SH-SY5Y (cell line): Measurements from ENCODE around the gene GSK3B.

Source experiments
- GATA2 ChIP-seq: IDR thresholded peaks from 2 replicates; pipeline ENCODE4 v1.6.1; 2011; ENCODE audit warnings: mild to moderate bottlenecking, low read depth, low read length
- GATA3 ChIP-seq: IDR thresholded peaks from 2 replicates; pipeline ENCODE4 v1.6.1; 2011; ENCODE audit warnings: low read depth, mild to moderate bottlenecking, low read length, moderate library complexity

GSK3B gene

GRCh38 chr3:120081719-120082118 is 12.5 kb downstream of the GSK3B start:
- no peak for TF ChIP-seq GATA2
- no peak for TF ChIP-seq GATA3

- TF ChIP-seq GATA2 (no peak), GATA3 (no peak)
Measured at GRCh38 chr3:120080836-120081235, 13.4 kb downstream of the GSK3B start.

GRCh38 chr3:120077731-120078130 is 16.5 kb downstream of the GSK3B start:
- TF ChIP-seq GATA2, result no peak
- no peak for TF ChIP-seq GATA3

GRCh38 chr3:120072867-120073525 is 21.3 kb downstream of the GSK3B start:
- no peak for TF ChIP-seq GATA3

GRCh38 chr3:120071259-120071658 is 23.0 kb downstream of the GSK3B start:
- TF ChIP-seq GATA2 (no peak), GATA3 (no peak)

- TF ChIP-seq GATA2 (no peak), GATA3 (no peak)
Measured at GRCh38 chr3:120070263-120070981, 23.8 kb downstream of the GSK3B start.

- TF ChIP-seq GATA2 (no peak), GATA3 (no peak)
Measured at GRCh38 chr3:120067083-120067482, 27.2 kb downstream of the GSK3B start.

- TF ChIP-seq GATA3, result no peak
- TF ChIP-seq GATA2, result no peak
Measured at GRCh38 chr3:120066634-120067033, 27.6 kb downstream of the GSK3B start.

GRCh38 chr3:120064641-120065040 is 29.6 kb downstream of the GSK3B start:
- TF ChIP-seq GATA3, result no peak

GRCh38 chr3:120062474-120062873 is 31.8 kb downstream of the GSK3B start:
- TF ChIP-seq GATA3, result no peak
- no peak for TF ChIP-seq GATA2

- TF ChIP-seq GATA3, result no peak
- no peak for TF ChIP-seq GATA2
Measured at GRCh38 chr3:120059081-120059864, 35.0 kb downstream of the GSK3B start.

GRCh38 chr3:120057626-120058025 is 36.6 kb downstream of the GSK3B start:
- no peak for TF ChIP-seq GATA3
- no peak for TF ChIP-seq GATA2

GRCh38 chr3:120057029-120057428 is 37.2 kb downstream of the GSK3B start:
- no peak for TF ChIP-seq GATA2
- TF ChIP-seq GATA3, result no peak

- TF ChIP-seq GATA2 (no peak), GATA3 (no peak)
Measured at GRCh38 chr3:120052677-120053076, 41.6 kb downstream of the GSK3B start.

GRCh38 chr3:120052225-120052624 is 42.0 kb downstream of the GSK3B start:
- TF ChIP-seq GATA3 (no peak), GATA2 (no peak)
